GM12801 (cell line): ENCODE data around the gene DPP7.

Experiments used
- TF ChIP-seq, protein P1 (sequence below): IDR thresholded peaks from one replicate; pipeline ENCODE4 v1.5.1; 2011; ENCODE audit warnings: control low read depth; ENCODE audit not compliant: insufficient read length; ENCODE audit errors: extremely low read depth

DPP7 gene

DNA sequence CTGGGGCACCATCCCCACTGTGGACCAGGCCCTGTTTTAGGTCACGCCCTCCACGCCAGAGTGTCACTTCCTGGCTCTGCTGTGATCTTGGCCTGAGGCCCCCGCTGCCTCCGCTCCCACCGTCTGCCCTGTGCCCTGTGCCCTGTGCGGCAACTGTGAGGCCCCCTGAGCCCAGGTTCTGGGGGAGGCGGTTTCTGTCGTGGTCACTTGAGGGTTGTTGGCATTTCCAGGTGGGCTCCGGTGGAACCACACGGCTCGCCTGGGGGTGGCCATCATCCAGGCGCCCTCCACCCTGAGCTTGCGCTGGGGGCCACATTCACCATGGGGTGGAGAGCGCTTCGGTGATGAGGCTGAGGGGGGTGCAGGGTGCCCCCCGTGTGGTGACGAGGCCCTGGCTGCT, 6.6 kb downstream of the DPP7 start:
- TF ChIP-seq, protein P1, sequence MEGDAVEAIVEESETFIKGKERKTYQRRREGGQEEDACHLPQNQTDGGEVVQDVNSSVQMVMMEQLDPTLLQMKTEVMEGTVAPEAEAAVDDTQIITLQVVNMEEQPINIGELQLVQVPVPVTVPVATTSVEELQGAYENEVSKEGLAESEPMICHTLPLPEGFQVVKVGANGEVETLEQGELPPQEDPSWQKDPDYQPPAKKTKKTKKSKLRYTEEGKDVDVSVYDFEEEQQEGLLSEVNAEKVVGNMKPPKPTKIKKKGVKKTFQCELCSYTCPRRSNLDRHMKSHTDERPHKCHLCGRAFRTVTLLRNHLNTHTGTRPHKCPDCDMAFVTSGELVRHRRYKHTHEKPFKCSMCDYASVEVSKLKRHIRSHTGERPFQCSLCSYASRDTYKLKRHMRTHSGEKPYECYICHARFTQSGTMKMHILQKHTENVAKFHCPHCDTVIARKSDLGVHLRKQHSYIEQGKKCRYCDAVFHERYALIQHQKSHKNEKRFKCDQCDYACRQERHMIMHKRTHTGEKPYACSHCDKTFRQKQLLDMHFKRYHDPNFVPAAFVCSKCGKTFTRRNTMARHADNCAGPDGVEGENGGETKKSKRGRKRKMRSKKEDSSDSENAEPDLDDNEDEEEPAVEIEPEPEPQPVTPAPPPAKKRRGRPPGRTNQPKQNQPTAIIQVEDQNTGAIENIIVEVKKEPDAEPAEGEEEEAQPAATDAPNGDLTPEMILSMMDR: no peak

DNA sequence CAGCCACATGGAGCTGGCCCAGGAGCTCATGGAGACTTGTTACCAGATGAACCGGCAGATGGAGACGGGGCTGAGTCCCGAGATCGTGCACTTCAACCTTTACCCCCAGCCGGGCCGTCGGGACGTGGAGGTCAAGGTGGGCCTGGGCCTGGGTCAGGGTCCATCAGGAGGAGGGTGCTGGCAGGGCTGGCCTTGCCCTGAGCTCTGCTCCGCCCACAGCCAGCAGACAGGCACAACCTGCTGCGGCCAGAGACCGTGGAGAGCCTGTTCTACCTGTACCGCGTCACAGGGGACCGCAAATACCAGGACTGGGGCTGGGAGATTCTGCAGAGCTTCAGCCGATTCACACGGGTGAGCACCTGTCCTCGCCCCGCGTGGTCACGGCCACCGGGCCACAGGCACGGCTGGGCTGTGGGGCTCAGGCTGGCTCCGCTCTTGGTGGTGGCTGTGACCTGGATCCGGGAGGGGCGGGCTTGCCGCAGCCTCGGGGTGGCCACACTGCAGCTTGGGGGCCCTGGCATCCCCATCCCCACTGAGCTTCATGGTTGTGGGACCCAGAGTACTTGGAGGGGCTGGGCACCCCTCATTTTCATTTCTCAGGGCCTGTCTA, 7.1 kb downstream of the DPP7 start:
- TF ChIP-seq, protein P1: no peak

DNA sequence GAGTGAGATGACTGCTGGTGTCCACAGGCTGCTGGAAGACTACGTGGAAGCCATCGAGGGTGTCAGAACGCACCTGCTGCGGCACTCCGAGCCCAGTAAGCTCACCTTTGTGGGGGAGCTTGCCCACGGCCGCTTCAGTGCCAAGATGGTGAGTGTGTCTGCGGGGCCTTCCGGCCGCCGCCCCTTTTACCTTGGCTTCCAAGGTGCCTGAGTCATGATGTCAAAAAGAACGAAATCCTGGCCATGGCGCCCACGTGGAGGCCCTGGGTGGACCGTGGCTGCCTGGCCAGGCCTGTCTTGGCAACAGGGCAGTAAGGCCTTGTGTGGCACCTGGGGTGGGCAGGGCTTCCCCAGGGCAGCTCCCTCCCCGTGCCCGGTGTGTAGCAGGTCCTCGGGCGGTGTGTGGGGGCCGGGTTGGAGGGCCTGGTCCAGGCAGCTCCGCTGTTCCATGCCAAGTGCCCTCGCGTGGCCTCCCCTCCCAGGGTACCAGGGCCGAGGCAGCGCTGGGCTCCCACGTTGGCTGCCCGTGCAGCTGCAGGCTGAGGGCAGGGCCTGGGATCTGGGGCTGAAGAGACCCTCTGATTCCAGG, 7.8 kb downstream of the DPP7 start:
- TF ChIP-seq, protein P1: no peak

DNA sequence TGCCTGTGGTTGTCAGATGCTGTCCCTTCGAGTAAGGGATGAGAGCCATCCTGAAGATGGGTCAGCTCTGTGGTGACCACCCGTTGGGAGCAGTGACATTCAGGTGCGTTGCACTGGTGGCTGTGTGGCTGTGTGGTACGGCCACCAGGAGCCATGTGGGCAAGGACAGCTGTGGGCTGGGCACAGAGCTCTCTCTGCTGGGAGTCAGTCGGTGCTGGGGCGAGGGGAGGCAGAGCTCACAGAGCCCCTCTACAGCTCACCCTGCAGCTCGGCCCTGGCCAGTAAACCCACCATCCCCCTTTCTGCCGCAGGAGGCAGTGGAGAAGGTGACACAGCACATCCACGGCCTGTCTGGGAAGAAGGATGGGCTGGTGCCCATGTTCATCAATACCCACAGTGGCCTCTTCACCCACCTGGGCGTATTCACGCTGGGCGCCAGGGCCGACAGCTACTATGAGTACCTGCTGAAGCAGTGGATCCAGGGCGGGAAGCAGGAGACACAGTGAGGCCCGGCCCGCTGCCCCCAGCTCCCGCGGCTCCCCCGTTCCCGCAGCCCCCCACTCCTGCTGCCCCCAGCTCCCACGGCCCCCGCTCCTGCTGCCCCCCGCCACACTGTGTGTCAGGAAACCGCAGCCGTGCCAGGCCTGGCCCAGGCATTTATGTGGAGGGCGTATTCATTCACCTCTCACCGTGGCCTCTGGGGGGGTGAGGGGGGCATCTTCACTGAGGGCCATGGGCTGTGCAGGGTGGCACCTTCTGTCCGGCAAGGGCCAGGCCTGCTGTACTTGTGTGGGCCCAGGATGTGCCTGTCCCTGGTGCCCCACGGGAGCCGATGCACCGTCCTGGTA, 8.5 kb downstream of the DPP7 start:
- TF ChIP-seq, protein P1: no peak

DNA sequence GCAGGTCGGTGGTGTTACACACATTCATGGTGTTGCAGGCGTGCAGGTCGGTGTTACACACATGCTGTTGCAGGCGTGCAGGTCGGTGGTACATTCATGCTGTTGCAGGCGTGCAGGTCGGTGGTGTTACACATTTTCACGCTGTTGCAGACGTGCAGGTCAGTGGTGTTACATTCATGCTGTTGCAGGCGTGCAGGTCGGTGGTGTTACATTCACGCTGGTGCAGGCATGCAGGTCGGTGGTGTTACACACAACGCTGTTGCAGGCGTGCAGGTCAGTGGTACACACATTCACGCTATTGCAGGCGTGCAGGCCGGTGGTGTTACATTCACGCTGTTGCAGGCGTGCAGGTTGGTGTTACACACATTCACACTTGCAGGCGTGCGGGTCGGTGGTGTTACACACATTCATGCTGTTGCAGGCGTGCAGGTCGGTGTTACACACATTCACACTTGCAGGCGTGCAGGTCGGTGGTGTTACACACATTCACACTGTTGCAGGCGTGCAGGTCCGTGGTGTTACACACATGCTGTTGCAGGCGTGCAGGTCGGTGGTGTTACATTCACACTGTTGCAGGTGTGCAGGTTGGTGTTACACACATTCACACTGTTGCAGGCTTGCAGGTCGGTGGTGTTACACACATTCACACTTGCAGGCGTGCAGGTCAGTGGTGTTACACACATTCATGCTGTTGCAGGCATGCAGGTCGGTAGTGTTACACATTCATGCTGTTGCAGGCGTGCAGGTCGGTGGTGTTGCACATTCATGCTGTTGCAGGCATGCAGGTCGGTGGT, 11.1 kb downstream of the DPP7 start:
- TF ChIP-seq, protein P1: no peak

DNA sequence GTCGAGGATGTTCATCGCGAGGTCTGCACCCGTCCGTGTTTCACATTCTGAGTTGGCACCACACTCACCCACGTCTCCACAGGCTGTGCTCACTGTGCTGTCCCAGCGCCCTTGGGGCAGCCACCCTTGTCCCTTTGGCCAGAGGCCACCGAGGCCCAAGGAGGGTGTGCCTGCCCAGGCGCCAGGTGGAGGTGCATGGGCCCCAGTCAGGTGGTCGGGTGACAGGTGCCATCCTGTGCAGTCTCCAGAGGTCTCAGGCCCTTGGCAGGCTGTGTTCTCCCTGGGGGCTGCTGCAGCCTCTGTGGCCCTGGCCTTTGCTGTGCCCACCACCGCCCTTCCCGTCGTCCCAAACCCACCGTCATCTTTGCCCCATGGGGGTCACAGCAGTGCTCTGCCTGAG, 15.3 kb downstream of the DPP7 start:
- TF ChIP-seq, protein P1: no peak
